Right lobe of liver (tissue), 6 donors: ENCODE data around the gene ATP10A. TPM values are rescaled to one million over a fixed set of nuclear protein-coding genes. Genes with fewer than 3 reads are reported as not detected.

Experiments
- ATAC-seq, 4 donors: fragments of 200-7000 bp; cut with Tn5 transposase; one replicate each; pipeline ENCODE4 v1.9.1; 2020; ENCODE audit warnings: mild to moderate bottlenecking in 4 of 4, moderate library complexity in 4 of 4
- DNase-seq, 3 donors: peaks; one replicate each; pipeline ENCODE4 v3.0.0-alpha.2; 2020
- H3K27ac ChIP-seq, 3 donors: fragments of 200-600 bp; one replicate each; pipeline ENCODE4 v1.8.0; 2022
- H3K27me3 ChIP-seq, 2 donors: fragments of 200-600 bp; one replicate each; pipeline ENCODE4 v1.8.0; 2022
- H3K36me3 ChIP-seq, 4 donors: fragments of 200-600 bp; sonication (generic) in 1 of 4; one replicate each; pipeline versions ENCODE4 v1.5.1 to v1.8.0; 2017 to 2022; ENCODE audit warnings: control low read depth in 1 of 4
- H3K4me1 ChIP-seq, 4 donors: fragments of 200-600 bp; sonication (generic) in 1 of 4; one replicate each; pipeline versions ENCODE4 v1.5.1 to v1.8.0; 2017 to 2022; ENCODE audit warnings: control low read depth in 1 of 4
- H3K4me3 ChIP-seq, 3 donors: fragments of 200-600 bp; one replicate each; pipeline ENCODE4 v1.8.0; 2022
- H3K9me3 ChIP-seq, 4 donors: fragments of 200-600 bp; sonication (generic) in 1 of 4; one replicate each; pipeline versions ENCODE4 v1.5.1 to v1.8.0; 2017 to 2022; ENCODE audit warnings: control low read depth in 1 of 4
- POLR2A ChIP-seq: fragments of 450-650 bp; IDR thresholded peaks from one replicate; pipeline ENCODE4 v1.6.1; 2017; ENCODE audit warnings: antibody characterized with exemption, mild to moderate bottlenecking
- WGBS: methylation state at CpG from one replicate; pipeline ENCODE4 v1.1.6; 2018; ENCODE audit warnings: low coverage, low lambda C conversion rate; ENCODE audit not compliant: insufficient coverage; ENCODE audit errors: missing lambda C conversion rate; 5-methylcytosine and 5-hydroxymethylcytosine counted together
- intact Hi-C, 2 donors: fragments of 100-400 bp; cut with DNase I; formaldehyde crosslinking; loops; one replicate each; pipeline versions ENCODE4 v1.11.2 to v1.14.1; 2022
- total RNA-seq, 6 experiments: library from RNA; depleted of rRNA in 2 of 6; stranded (reverse); fragments of >200 nt in 2 of 6; fragmentation: NEBNext Ultra II Directional in 3 of 6; extraction: Animal tissue kit (Norgen Biotek cat#: 25700) in 3 of 6; gene quantifications; one replicate each; pipeline versions ENCODE4 v1.1.0 to v1.2.4, GENCODE V29; 2016 to 2023
- TF ChIP-seq, protein P1 (sequence below), 4 donors: fragments of 200-600 bp in 3 of 4; fragments of 450-650 bp in 1 of 4; IDR thresholded peaks; one replicate each; pipeline versions ENCODE4 v1.5.1 to v1.8.0; 2016 to 2022; ENCODE audit warnings: antibody characterized with exemption in 4 of 4, mild to moderate bottlenecking in 2 of 4
- donor health status: DM: no; HTN: yes; CAD: no.
- donor health status: DM: no; HTN: no; CAD: no.
- donor health status: DM: no; HTN: no; CAD: no.
- donor health status: DM: no; HTN: yes; CAD: no.
- donor health status: DM: no; HTN: yes; CAD: no.

ATP10A gene
- total RNA-seq, 6 experiments from 2014 or later: 0.15 to 1.00 (median 0.34) TPM

DNA sequence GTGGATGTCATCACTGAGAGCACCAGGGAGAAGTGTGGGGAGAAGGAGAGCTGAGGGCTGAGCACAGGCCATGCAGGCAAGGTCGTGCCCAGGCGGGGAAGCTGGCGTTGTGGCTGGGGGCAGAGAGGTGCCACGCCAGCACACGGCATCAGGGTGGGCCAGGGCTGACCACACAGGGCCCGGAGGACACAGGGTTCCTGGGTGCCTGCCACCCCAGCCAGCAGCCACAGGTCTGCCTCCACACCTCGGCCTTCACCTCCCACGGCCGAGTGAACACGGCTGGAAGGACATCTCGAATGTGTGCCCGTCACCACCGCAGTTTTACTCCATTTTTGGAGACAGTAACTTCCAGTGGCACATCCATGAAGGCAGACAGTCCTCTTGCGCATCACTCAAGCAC lies 77.1 kb downstream of the ATP10A start:
- H3K27ac ChIP-seq: no peak overlapping the region

DNA sequence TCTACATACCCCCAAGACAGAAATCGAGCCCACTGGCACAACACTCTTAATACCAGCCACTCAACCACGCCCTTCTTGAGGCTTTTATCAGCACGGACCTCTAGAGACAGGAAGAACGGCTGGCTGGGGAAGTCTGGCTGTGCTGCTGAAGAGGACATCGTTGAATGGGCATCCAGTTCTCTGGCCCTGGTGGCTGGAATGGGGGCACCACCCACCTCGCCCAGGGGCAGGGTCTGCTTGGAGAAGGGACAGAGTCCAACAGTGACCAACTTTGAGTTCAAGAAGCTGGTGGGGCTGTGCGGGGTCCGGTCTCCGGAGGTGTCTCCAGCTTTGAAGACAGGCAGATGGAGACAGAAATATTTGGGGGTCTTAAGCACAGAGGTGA lies 77.5 kb downstream of the ATP10A start:
- Histone ChIP-seq H3K4me3 (no peak overlapping the region), H3K27me3 (no peaks in the 10 kb centered on the region), H3K27ac (no peak overlapping the region), H3K36me3 (no peaks in the 10 kb centered on the region), H3K9me3 (no peaks in the 10 kb centered on the region), H3K4me1 (no peaks in the 10 kb centered on the region)
- TF ChIP-seq, protein P1, sequence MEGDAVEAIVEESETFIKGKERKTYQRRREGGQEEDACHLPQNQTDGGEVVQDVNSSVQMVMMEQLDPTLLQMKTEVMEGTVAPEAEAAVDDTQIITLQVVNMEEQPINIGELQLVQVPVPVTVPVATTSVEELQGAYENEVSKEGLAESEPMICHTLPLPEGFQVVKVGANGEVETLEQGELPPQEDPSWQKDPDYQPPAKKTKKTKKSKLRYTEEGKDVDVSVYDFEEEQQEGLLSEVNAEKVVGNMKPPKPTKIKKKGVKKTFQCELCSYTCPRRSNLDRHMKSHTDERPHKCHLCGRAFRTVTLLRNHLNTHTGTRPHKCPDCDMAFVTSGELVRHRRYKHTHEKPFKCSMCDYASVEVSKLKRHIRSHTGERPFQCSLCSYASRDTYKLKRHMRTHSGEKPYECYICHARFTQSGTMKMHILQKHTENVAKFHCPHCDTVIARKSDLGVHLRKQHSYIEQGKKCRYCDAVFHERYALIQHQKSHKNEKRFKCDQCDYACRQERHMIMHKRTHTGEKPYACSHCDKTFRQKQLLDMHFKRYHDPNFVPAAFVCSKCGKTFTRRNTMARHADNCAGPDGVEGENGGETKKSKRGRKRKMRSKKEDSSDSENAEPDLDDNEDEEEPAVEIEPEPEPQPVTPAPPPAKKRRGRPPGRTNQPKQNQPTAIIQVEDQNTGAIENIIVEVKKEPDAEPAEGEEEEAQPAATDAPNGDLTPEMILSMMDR (IDR thresholded peaks at IDR 0.05): no peak
- TF ChIP-seq POLR2A: no peak
- WGBS: 30% methylated on average over 6 of the region's 9 CpGs
- peak in 1 of 3 donors; percentile 36 for DNase-seq
- peak in 1 of 4 donors; percentile 10 for ATAC-seq
- intact Hi-C loops: no loop called here

More for the DNA sequence above, 77.1 kb downstream of the ATP10A start:
- TF ChIP-seq, protein P1 (IDR thresholded peaks at IDR 0.05): no peak
- no peak for TF ChIP-seq POLR2A
- no peaks in the 10 kb centered on the region for H3K36me3 ChIP-seq
- peak in 1 of 3 donors; percentile 47 for DNase-seq
- no peaks in the 10 kb centered on the region for H3K27me3 ChIP-seq
- no peaks in the 10 kb centered on the region for H3K4me1 ChIP-seq
- 80% methylated on average over 1 of the region's 14 CpGs for WGBS
- peak in 1 of 4 donors; percentile 27 for ATAC-seq
- H3K9me3 ChIP-seq: no peaks in the 10 kb centered on the region
- no peak overlapping the region for H3K4me3 ChIP-seq
- intact Hi-C loops: no loop called here

DNA sequence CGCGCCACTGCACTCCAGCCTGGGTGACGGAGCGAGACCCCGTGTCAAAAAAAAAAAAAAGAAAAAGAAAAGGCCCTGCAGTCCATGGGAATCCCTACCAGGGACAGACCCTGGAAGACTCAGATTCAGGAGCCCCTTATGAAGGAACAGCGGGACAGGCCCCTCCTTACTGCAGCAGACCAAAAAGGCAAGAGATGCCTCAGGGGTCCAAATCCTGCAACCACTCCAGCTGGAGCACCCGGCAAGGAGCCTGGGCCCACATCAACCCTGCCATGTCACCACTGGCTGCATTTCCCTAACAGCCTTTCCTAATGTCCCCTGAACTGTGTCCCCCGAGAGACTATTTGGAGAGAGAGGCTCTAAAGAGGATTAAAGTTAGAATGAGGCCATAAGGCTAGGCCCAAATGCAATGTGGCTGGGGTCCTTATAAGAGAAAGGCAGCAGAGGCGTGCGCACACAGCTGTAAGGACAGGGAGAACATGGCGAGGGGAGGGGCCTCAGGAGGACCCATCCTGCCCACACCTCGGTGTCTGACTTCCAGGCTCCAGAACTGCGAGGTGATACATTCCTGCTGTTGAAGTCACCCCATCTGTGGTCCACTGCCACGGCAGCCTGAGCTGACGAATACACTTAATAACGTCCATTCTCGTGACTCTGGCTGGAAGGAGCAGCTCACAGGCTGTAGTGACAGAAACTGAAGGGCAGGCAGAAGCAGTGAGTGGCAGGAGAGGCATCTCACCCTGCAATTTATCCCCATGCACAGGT lies 78.1 kb downstream of the ATP10A start:
- Histone ChIP-seq H3K4me1 (no peaks in the 10 kb centered on the region), H3K9me3 (no peaks in the 10 kb centered on the region), H3K27ac (no peak overlapping the region), H3K27me3 (no peaks in the 10 kb centered on the region), H3K4me3 (no peak overlapping the region), H3K36me3 (no peaks in the 10 kb centered on the region)
- intact Hi-C loops: no loop called here
- 51% methylated on average over 5 of the region's 17 CpGs for WGBS
- no peak for TF ChIP-seq POLR2A
- TF ChIP-seq, protein P1 (IDR thresholded peaks at IDR 0.05): no peak
- ATAC-seq (no peak), DNase-seq (peak in 1 of 3 donors; percentile 15)

DNA sequence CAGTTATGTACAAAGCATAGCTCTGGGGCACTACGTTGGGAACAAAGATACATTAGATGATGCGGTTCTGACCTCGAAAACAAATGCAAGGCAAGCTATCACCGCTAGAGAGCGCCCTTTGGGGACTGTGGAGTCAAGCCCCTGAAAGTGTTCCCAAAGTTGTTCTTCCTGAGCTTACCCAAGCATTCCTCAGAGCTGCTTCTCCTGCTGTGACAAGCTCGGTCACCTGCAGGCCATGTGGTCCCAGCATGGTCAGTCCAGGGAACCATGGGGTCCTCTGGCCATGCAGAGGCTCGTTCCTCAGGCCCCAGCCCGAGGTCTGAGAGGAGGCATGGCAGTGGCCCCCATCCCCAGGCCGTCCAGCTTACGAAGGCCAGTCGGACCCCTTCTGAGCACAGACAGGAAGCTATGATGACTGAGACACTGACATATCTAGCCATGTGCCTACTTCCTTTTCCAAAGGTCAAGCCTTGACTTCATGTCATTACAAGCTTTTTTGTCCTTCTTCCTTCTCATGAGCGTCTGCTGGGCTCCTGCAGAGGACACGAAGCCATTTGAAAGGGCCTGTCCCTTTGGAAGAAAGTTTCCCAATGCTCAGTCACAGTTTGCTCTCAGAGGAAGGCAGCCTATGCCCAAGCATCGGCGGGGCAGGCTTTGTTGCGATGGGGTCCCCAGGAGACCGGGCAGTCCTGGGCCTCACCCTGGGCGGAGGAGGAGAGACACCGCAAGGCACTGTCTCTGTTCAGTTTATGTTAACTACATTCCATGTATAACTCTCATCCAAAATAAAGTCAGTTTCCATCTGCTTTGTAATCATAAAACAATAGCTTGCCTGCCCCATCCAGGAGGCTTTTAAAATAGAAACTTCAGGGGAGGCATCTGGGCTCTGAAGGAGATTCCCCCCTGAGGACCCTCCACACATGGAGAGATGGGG lies 79.3 kb downstream of the ATP10A start:
- no peak overlapping the region for H3K27ac ChIP-seq
- peak in 3 of 4 donors; percentile 22 to 64 (median 36) for ATAC-seq
- WGBS: 32% methylated on average over 13 of the region's 19 CpGs
- intact Hi-C loops: no loop called here
- no peak overlapping the region for H3K4me3 ChIP-seq
- no peaks in the 10 kb centered on the region for H3K4me1 ChIP-seq
- H3K9me3 ChIP-seq: no peaks in the 10 kb centered on the region
- H3K27me3 ChIP-seq: no peaks in the 10 kb centered on the region
- no peaks in the 10 kb centered on the region for H3K36me3 ChIP-seq
- peak in 1 of 3 donors; percentile 45 for DNase-seq
- no peak for TF ChIP-seq POLR2A
- TF ChIP-seq, protein P1 (IDR thresholded peaks at IDR 0.05): no peak
